Measurements from ENCODE around the gene EBF4. TPM values are rescaled to one million over a fixed set of nuclear protein-coding genes. Genes with fewer than 3 reads are reported as not detected.

Gene EBF4
- total RNA-seq, 2 donors from 2014 or later: 2.0 to 7.5 TPM

DNA sequence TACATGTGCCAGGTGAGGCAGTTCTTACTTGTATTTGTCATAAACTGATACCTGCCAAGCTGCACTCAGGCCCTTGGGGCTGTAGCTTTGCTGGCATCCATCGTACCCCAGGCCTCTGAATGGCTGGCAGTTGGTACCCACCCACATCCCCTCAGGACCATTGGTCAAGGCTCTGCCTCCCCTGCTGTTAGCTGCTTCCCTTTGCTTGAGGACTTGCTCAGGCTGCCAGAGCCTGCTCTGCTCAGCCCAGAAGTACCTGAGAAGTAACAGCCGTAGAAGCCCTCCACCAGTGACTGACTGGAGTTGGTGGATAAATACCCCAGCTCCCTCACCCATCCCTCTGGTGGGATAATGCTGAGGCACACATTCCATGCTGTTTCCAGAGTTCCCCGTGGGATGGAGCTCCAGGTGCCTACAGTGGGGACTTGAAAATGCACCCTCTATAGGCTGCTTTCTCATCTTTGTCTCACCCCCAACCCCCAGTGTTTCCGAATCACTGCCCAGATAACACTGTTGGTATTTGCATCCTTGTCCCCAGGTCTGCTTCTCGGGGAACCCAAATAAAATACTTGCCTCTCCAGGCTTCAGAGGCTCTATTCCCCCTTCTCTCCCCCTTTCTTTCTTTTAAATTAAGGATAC lies 7.3 kb downstream of the EBF4 start:
- Histone ChIP-seq H3K27me3 (peaks cover 8% of the 10 kb centered on the region), H3K4me3 (no peak overlapping the region), H3K9me3 (no peaks in the 10 kb centered on the region), H3K4me1 (no peaks in the 10 kb centered on the region), H3K27ac (no peak overlapping the region), H3K9ac (ENCODE audit: low read depth in 2 of 2, low read length in 2 of 2) (no peak overlapping the region), H3K36me3 (no peaks in the 10 kb centered on the region)
- intact Hi-C loops (cut with DNase I): no loop called here
- TF ChIP-seq, protein P1, sequence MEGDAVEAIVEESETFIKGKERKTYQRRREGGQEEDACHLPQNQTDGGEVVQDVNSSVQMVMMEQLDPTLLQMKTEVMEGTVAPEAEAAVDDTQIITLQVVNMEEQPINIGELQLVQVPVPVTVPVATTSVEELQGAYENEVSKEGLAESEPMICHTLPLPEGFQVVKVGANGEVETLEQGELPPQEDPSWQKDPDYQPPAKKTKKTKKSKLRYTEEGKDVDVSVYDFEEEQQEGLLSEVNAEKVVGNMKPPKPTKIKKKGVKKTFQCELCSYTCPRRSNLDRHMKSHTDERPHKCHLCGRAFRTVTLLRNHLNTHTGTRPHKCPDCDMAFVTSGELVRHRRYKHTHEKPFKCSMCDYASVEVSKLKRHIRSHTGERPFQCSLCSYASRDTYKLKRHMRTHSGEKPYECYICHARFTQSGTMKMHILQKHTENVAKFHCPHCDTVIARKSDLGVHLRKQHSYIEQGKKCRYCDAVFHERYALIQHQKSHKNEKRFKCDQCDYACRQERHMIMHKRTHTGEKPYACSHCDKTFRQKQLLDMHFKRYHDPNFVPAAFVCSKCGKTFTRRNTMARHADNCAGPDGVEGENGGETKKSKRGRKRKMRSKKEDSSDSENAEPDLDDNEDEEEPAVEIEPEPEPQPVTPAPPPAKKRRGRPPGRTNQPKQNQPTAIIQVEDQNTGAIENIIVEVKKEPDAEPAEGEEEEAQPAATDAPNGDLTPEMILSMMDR (IDR thresholded peaks at IDR 0.05): no peak
- no peak for DNase-seq

- no peak overlapping the region for H3K4me3 ChIP-seq
- H3K9ac ChIP-seq (ENCODE audit: low read depth in 2 of 2, low read length in 2 of 2): no peak overlapping the region
- TF ChIP-seq, protein P1 (IDR thresholded peaks at IDR 0.05): no peak
- no peaks in the 10 kb centered on the region for H3K36me3 ChIP-seq
- no peak for DNase-seq
- intact Hi-C loops (cut with DNase I): no loop called here
- no peaks in the 10 kb centered on the region for H3K27me3 ChIP-seq
- no peak overlapping the region for H3K27ac ChIP-seq
- no peaks in the 10 kb centered on the region for H3K4me1 ChIP-seq
- no peaks in the 10 kb centered on the region for H3K9me3 ChIP-seq
These were observed 8.5 kb downstream of the EBF4 start for GRCh38 chr20:2700913-2701620.

DNA sequence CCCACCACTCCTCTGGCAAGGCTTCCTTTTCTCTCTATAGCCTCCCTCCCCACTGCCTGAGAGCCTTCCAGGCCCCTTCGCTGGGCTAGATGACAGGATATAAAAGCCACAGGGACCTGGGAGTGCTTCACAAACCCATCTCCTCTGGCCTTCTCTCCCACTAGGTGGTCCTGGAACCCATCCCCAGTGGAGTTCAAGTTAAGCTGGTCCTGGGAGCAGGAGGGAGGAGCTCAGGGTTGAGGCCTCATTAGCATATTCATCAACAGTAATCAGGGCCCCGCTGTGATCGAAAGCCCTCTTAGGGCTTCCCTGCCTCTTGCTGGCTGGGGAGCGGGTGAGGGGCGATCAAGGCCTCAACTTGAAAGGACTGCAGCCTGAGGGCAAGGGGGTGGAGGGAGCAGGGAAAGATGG lies 9.1 kb downstream of the EBF4 start:
- H3K9ac ChIP-seq (ENCODE audit: low read depth in 2 of 2, low read length in 2 of 2): no peak overlapping the region
- no peaks in the 10 kb centered on the region for H3K27me3 ChIP-seq
- H3K36me3 ChIP-seq: no peaks in the 10 kb centered on the region
- H3K9me3 ChIP-seq: no peaks in the 10 kb centered on the region
- H3K4me3 ChIP-seq: no peak overlapping the region
- TF ChIP-seq, protein P1 (IDR thresholded peaks at IDR 0.05): no peak
- intact Hi-C loops (cut with DNase I): no loop called here
- no peak for DNase-seq
- H3K4me1 ChIP-seq: no peaks in the 10 kb centered on the region
- no peak overlapping the region for H3K27ac ChIP-seq

DNA sequence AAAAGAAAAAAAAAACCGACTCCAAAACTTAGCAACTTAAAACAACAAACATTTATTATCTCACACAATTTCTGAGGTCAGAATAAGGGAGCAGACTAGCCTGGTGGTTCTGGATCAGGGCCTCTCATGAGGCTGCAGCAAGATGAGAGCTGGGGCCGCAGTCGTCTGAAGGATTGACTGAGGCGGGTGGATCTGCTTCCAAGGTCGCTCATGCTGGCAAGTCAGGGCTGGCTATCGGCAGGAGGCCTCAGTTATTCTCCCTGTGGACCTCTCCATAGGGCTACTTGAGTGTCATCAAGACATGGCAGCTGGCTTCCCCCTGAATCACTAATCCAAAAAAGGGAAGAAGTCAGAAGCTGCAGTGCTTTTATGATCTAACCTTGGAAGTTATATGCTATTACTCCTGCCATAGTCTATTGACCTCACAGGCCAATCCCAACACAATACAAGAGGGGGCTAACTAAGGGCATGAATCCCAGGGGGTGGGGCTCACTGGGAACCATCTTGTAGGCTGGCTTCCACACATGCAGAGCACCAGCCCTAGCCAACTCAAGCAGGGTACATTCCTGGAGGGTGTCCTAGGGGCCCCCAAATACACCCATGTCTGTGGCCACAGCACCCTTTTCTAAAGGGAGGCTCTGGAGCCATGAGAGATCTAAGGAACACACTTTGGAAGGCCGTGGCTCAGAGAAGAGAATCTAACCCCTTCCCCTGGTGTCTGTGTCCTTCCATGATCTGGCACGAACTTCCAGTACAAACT lies 11.3 kb downstream of the EBF4 start:
- TF ChIP-seq, protein P1 (IDR thresholded peaks at IDR 0.05): no peak
- intact Hi-C loops (cut with DNase I): no loop called here
- no peaks in the 10 kb centered on the region for H3K4me1 ChIP-seq

DNA sequence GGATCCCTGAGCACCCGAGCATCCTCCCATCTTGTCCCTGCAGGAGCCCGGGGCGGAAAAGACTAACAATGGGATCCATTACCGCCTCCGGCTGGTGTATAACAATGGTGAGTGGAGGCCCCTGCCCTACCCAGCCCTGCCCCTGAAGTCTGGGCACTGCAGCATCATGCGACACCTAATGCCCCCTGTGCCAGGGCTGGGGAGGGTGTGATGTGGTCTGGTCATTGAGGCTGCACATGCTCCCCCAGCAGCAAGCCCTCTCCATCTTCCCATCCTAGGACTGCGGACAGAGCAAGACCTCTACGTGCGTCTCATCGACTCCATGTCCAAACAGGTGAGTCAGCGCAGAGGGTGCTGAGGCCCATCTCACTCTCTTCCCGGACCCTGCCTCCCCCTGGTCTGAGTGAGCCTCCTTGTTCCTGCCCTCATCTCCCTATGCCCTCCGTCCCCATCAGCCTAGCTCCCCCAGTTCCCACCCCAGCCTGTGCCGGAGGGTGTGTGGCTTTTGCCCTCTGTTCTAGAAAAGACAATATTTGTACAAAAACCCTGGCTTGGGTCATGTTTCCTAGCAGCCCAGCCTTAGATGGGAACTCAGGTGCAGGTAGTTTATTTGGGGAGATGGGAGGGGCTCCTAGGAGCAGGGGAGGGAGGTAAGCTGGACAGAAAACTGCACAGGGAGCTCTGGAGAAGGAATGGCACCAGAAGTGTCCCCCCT lies 13.5 kb downstream of the EBF4 start:
- no peaks in the 10 kb centered on the region for H3K27me3 ChIP-seq
- H3K4me1 ChIP-seq: no peaks in the 10 kb centered on the region
- no peak overlapping the region for H3K4me3 ChIP-seq
- H3K9ac ChIP-seq (ENCODE audit: low read depth in 2 of 2, low read length in 2 of 2): no peak overlapping the region
- H3K36me3 ChIP-seq: no peaks in the 10 kb centered on the region
- H3K9me3 ChIP-seq: no peaks in the 10 kb centered on the region
- no peak for DNase-seq
- intact Hi-C loops (cut with DNase I): no loop called here
- TF ChIP-seq, protein P1 (IDR thresholded peaks at IDR 0.05): no peak
- no peak overlapping the region for H3K27ac ChIP-seq

More for the DNA sequence above, 11.3 kb downstream of the EBF4 start:
- Histone ChIP-seq H3K4me3 (no peak overlapping the region), H3K27ac (no peak overlapping the region), H3K36me3 (no peaks in the 10 kb centered on the region), H3K27me3 (no peaks in the 10 kb centered on the region), H3K9ac (ENCODE audit: low read depth in 2 of 2, low read length in 2 of 2) (no peak overlapping the region), H3K9me3 (no peaks in the 10 kb centered on the region)
- no peak for DNase-seq
